ENCODE data around the gene CD99. TPM values are rescaled to one million over a fixed set of nuclear protein-coding genes. Genes with fewer than 3 reads are reported as not detected.
A peak's percentile ranks its signal among the peaks of the same experiment; 100 is the strongest.

The CD99 gene
- total RNA-seq, 1 experiment from 2014 or later, result 1,443 TPM

GRCh38 chrX:2698604-2699003, 7.5 kb downstream of the CD99 start:
- Histone ChIP-seq H3K27me3 (replicated peaks; ENCODE audit: insufficient read depth, low read depth, low read length, poor library complexity) (no peaks in the 10 kb centered on the region), H3K9me3 (ENCODE audit: low read depth, low read length, poor library complexity, severe bottlenecking) (no peaks in the 10 kb centered on the region), H3K27ac (ENCODE audit: low read depth, low read length, poor library complexity, severe bottlenecking) (peak overlapping the region; percentile 97), H3K4me1 (ENCODE audit: insufficient read depth, low read length, poor library complexity, severe bottlenecking) (peaks cover 69% of the 10 kb centered on the region), H3K4me3 (ENCODE audit: low read depth, low read length, poor library complexity, severe bottlenecking) (no peak overlapping the region), H3K36me3 (ENCODE audit: insufficient read depth, low read length, poor library complexity, severe bottlenecking) (peaks cover 66% of the 10 kb centered on the region)
- intact Hi-C loops (cut with micrococcal nuclease; ENCODE audit: unreplicated experiment), result no loop called here
- BruUV-seq (replicated peaks), result no TSS peak
- ChIA-PET CTCF (no interaction called here), POLR2A (ENCODE audit: low non-redundant PET) (no interaction called here)
- no peak for DNase-seq (ENCODE audit: low spot score)
- TF ChIP-seq EZH2 (IDR thresholded peaks at IDR 0.05; ENCODE audit: borderline replicate concordance, low read depth, low read length, poor library complexity, severe bottlenecking) (no peak), CTCF (conservative IDR thresholded peaks at IDR 0.05; ENCODE audit: low read depth, low read length) (no peak)

DNA sequence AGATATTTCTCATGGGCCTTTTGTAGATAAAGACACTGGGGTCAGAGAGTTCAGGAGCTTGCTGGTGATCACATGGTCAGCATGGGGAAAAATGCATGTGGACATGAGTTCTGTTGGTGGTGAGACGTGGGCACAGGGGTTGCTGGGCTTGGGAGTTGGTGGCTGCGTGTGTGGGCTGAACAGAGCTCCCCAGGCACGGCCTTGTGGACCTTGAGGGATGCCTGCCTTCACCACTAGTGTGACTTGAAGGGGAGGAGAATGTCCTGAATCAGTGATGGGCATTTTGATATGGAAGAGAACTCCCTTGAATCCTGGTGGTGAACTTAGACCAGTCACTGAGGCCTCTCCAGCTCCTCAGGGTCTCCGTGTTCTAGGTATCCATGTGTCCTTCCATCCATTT, 8.9 kb downstream of the CD99 start:
- TF ChIP-seq EZH2 (IDR thresholded peaks at IDR 0.05; ENCODE audit: borderline replicate concordance, low read depth, low read length, poor library complexity, severe bottlenecking) (no peak), CTCF (conservative IDR thresholded peaks at IDR 0.05; ENCODE audit: low read depth, low read length) (no peak)
- H3K4me1 ChIP-seq (ENCODE audit: insufficient read depth, low read length, poor library complexity, severe bottlenecking), result peaks cover 75% of the 10 kb centered on the region
- intact Hi-C loops (cut with micrococcal nuclease; ENCODE audit: unreplicated experiment), result no loop called here
- H3K9me3 ChIP-seq (ENCODE audit: low read depth, low read length, poor library complexity, severe bottlenecking), result no peaks in the 10 kb centered on the region
- BruUV-seq (replicated peaks), result no TSS peak
- peak overlapping the region; percentile 29 for H3K27ac ChIP-seq (ENCODE audit: low read depth, low read length, poor library complexity, severe bottlenecking)
- ChIA-PET CTCF (no interaction called here), POLR2A (ENCODE audit: low non-redundant PET) (no interaction called here)
- no peaks in the 10 kb centered on the region for H3K27me3 ChIP-seq (replicated peaks; ENCODE audit: insufficient read depth, low read depth, low read length, poor library complexity)
- H3K4me3 ChIP-seq (ENCODE audit: low read depth, low read length, poor library complexity, severe bottlenecking), result no peak overlapping the region
- no peak for DNase-seq (ENCODE audit: low spot score)
- H3K36me3 ChIP-seq (ENCODE audit: insufficient read depth, low read length, poor library complexity, severe bottlenecking), result peaks cover 62% of the 10 kb centered on the region

DNA sequence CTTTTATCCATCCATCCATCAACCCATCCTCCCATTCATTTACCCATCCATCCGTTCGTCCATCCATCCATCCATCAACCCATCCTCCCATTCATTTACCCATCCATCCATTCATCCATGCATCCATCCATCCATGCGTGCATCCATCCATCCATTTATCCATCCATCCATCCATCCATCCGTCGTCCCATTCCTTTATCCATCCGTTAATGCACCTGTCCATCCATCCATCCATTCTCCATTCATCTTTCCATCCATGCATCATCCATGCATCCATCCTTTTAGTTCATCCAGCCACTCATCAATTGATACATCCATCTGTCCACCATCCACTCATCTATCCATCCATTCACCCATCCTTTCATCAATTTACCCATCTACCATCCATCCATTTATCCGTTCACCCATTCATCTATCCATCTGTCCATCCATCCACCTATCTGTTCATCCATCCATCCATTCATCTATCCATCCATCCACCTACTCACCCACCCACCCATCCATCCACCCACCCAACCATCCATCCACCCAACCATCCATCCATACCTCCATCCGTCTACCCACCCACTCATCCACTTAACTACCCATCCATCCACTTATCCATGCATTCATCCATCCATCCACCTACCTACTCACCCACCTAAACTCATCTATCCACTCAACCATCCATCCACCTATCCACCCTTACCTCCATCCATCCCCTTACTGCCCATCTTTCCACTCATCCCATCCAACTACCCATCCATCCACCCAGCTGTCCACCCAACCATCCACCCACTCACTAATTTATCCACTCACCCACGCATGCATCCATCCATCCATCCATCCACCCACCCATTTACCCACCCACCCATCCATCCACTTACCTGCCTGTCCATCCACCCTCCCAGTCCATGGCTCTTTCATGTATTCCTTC, 9.6 kb downstream of the CD99 start:
- Histone ChIP-seq H3K9me3 (ENCODE audit: low read depth, low read length, poor library complexity, severe bottlenecking) (no peaks in the 10 kb centered on the region), H3K36me3 (ENCODE audit: insufficient read depth, low read length, poor library complexity, severe bottlenecking) (peaks cover 62% of the 10 kb centered on the region), H3K4me3 (ENCODE audit: low read depth, low read length, poor library complexity, severe bottlenecking) (no peak overlapping the region), H3K27me3 (replicated peaks; ENCODE audit: insufficient read depth, low read depth, low read length, poor library complexity) (no peaks in the 10 kb centered on the region), H3K4me1 (ENCODE audit: insufficient read depth, low read length, poor library complexity, severe bottlenecking) (peaks cover 75% of the 10 kb centered on the region), H3K27ac (ENCODE audit: low read depth, low read length, poor library complexity, severe bottlenecking) (peak overlapping the region; percentile 92)
- BruUV-seq (replicated peaks), result no TSS peak
- ChIA-PET CTCF (no interaction called here), POLR2A (ENCODE audit: low non-redundant PET) (no interaction called here)
- DNase-seq (ENCODE audit: low spot score), result no peak
- no peak for TF ChIP-seq CTCF (conservative IDR thresholded peaks at IDR 0.05; ENCODE audit: low read depth, low read length)
- TF ChIP-seq EZH2 (IDR thresholded peaks at IDR 0.05; ENCODE audit: borderline replicate concordance, low read depth, low read length, poor library complexity, severe bottlenecking), result no peak
- intact Hi-C loops (cut with micrococcal nuclease; ENCODE audit: unreplicated experiment), result no loop called here
